GM23338 (cell line): ENCODE results near the gene MINK1. TPM values are rescaled to one million over a fixed set of nuclear protein-coding genes. Genes with fewer than 3 reads are reported as not detected.

ENCODE experiments used
- ATAC-seq: fragments of 200-7000 bp; cut with Tn5 transposase; 3 replicates; pipeline ENCODE4 v1.9.1; 2020
- DNase-seq: peaks from one replicate; pipeline ENCODE4 v3.0.0-alpha.2; 2015; ENCODE audit warnings: low spot score
- H2AFZ ChIP-seq: fragments of 200-600 bp; sonication (generic); 2 replicates; pipeline ENCODE4 v1.8.0; 2016; ENCODE audit warnings: antibody characterized with exemption, mild to moderate bottlenecking, moderate library complexity
- H3F3A ChIP-seq: fragments of 200-600 bp; sonication (generic); replicated peaks from 2 replicates; pipeline ENCODE4 v1.8.0; 2017; ENCODE audit warnings: antibody characterized with exemption, mixed run types, low read depth
- H3K27ac ChIP-seq: fragments of 200-600 bp; sonication (generic); 2 replicates; pipeline ENCODE4 v1.6.1; 2016; ENCODE audit warnings: low read depth
- H3K27me3 ChIP-seq: fragments of 200-600 bp; sonication (generic); 2 replicates; pipeline ENCODE4 v1.8.0; 2016; ENCODE audit warnings: mild to moderate bottlenecking, mixed run types, moderate library complexity; ENCODE audit not compliant: insufficient read depth
- H3K36me3 ChIP-seq: fragments of 200-600 bp; sonication (generic); 2 replicates; pipeline ENCODE4 v1.8.0; 2016; ENCODE audit warnings: mild to moderate bottlenecking; ENCODE audit not compliant: insufficient read depth
- H3K4me1 ChIP-seq: fragments of 200-600 bp; sonication (generic); 2 replicates; pipeline ENCODE4 v1.8.0; 2016; ENCODE audit warnings: mild to moderate bottlenecking, moderate library complexity; ENCODE audit not compliant: insufficient read depth
- H3K4me2 ChIP-seq: fragments of 200-600 bp; sonication (generic); 2 replicates; pipeline ENCODE4 v1.7.1; 2017; ENCODE audit warnings: mixed run types
- H3K4me3 ChIP-seq: fragments of 200-600 bp; sonication (generic); 2 replicates; pipeline ENCODE4 v1.6.1; 2016; ENCODE audit warnings: mixed run types
- H3K79me2 ChIP-seq: fragments of 200-600 bp; sonication (generic); replicated peaks from 2 replicates; pipeline ENCODE4 v1.8.0; 2017; ENCODE audit warnings: mild to moderate bottlenecking; ENCODE audit not compliant: insufficient read depth
- H3K9me2 ChIP-seq: fragments of 200-600 bp; sonication (generic); 2 replicates; pipeline ENCODE4 v1.8.0; 2017; ENCODE audit not compliant: insufficient read depth
- H4K20me1 ChIP-seq: fragments of 200-600 bp; sonication (generic); replicated peaks from 2 replicates; pipeline ENCODE4 v1.8.0; 2017; ENCODE audit warnings: mild to moderate bottlenecking; ENCODE audit not compliant: insufficient read depth
- H3K27ac Mint-ChIP-seq: 2 replicates; pipeline ENCODE4 v1.8.0; 2020; ENCODE audit warnings: inconsistent platforms, mild to moderate bottlenecking, moderate library complexity, mixed read lengths
- H3K27me3 Mint-ChIP-seq: 3 replicates; pipeline ENCODE4 v1.8.0; 2022; ENCODE audit warnings: low read depth, mild to moderate bottlenecking, moderate library complexity, mixed read lengths, inconsistent platforms; ENCODE audit not compliant: insufficient read depth, poor library complexity
- H3K36me3 Mint-ChIP-seq: 3 replicates; pipeline ENCODE4 v1.8.0; 2021; ENCODE audit warnings: low read depth, mild to moderate bottlenecking, inconsistent platforms, moderate library complexity, mixed read lengths
- H3K4me1 Mint-ChIP-seq: 3 replicates; pipeline ENCODE4 v1.8.0; 2020; ENCODE audit warnings: mild to moderate bottlenecking, inconsistent platforms, mixed read lengths
- H3K4me3 Mint-ChIP-seq: 3 replicates; pipeline ENCODE4 v1.8.0; 2021; ENCODE audit warnings: moderate library complexity, mild to moderate bottlenecking, inconsistent platforms, mixed read lengths
- H3K9me3 Mint-ChIP-seq: 3 replicates; pipeline ENCODE4 v1.8.0; 2020; ENCODE audit warnings: moderate library complexity, mild to moderate bottlenecking, inconsistent platforms, mixed read lengths
- CREB1 ChIP-seq: fragments of 250-450 bp; sonication (Bioruptor Pico); IDR thresholded peaks from 2 replicates; pipeline ENCODE4 v1.5.0; 2020; ENCODE audit warnings: low read depth, mild to moderate bottlenecking, moderate library complexity
- EZH2 ChIP-seq: fragments of 200-600 bp; sonication (generic); IDR thresholded peaks from one replicate; pipeline ENCODE4 v1.8.0; 2017; ENCODE audit warnings: antibody characterized with exemption, mild to moderate bottlenecking, low read depth; ENCODE audit not compliant: unreplicated experiment
- EZH2phosphoT487 ChIP-seq: fragments of 200-600 bp; sonication (generic); IDR thresholded peaks from one replicate; pipeline ENCODE4 v1.8.1; 2018; ENCODE audit warnings: antibody characterized with exemption; ENCODE audit not compliant: unreplicated experiment
- JUNB ChIP-seq: IDR thresholded peaks from one replicate; pipeline ENCODE4 v1.6.1; 2016; ENCODE audit warnings: antibody characterized with exemption; ENCODE audit not compliant: unreplicated experiment
- NANOG ChIP-seq: IDR thresholded peaks from 2 replicates; pipeline ENCODE4 v1.6.1; 2016; ENCODE audit warnings: antibody characterized with exemption, borderline replicate concordance
- POLR2AphosphoS5 ChIP-seq: IDR thresholded peaks from 2 replicates; pipeline ENCODE4 v1.6.1; 2016; ENCODE audit warnings: antibody characterized with exemption, low read depth
- STAT1 ChIP-seq: IDR thresholded peaks from one replicate; pipeline ENCODE4 v1.6.1; 2016; ENCODE audit warnings: antibody characterized with exemption; ENCODE audit not compliant: unreplicated experiment
- ZNF114 ChIP-seq: fragments of 250-450 bp; sonication (Bioruptor Pico); IDR thresholded peaks from 2 replicates; pipeline ENCODE4 v1.5.0; 2020; ENCODE audit warnings: mild to moderate bottlenecking, moderate library complexity
- ZNF331 ChIP-seq: fragments of 250-450 bp; sonication (Bioruptor Pico); IDR thresholded peaks from 2 replicates; pipeline ENCODE4 v1.5.0; 2020; ENCODE audit warnings: low read depth, mild to moderate bottlenecking, moderate library complexity
- polyA plus RNA-seq: library from polyadenylated mRNA; unstranded; fragments of >200 nt; fragmentation: Nextera tagmentation; extraction: Ambion mirVana; gene quantifications from 2 replicates; pipeline ENCODE4 v1.2.1, GENCODE V29; 2016
- total RNA-seq: library from RNA; depleted of rRNA; stranded (reverse); fragments of >200 nt; shearing (Covaris generic); gene quantifications from 2 replicates; pipeline ENCODE4 v1.2.3, GENCODE V29; 2014
- TF ChIP-seq, protein P1 (sequence below): IDR thresholded peaks from 2 replicates; pipeline ENCODE4 v1.6.1; 2016; ENCODE audit warnings: antibody characterized with exemption
- TF ChIP-seq, protein P2 (sequence below): IDR thresholded peaks from one replicate; pipeline ENCODE4 v1.6.1; 2018; ENCODE audit warnings: antibody characterized with exemption; ENCODE audit not compliant: unreplicated experiment

MINK1 gene
- total and polyA plus RNA-seq, 2 experiments from 2014 or later = 17.3 to 54.9 TPM

DNA sequence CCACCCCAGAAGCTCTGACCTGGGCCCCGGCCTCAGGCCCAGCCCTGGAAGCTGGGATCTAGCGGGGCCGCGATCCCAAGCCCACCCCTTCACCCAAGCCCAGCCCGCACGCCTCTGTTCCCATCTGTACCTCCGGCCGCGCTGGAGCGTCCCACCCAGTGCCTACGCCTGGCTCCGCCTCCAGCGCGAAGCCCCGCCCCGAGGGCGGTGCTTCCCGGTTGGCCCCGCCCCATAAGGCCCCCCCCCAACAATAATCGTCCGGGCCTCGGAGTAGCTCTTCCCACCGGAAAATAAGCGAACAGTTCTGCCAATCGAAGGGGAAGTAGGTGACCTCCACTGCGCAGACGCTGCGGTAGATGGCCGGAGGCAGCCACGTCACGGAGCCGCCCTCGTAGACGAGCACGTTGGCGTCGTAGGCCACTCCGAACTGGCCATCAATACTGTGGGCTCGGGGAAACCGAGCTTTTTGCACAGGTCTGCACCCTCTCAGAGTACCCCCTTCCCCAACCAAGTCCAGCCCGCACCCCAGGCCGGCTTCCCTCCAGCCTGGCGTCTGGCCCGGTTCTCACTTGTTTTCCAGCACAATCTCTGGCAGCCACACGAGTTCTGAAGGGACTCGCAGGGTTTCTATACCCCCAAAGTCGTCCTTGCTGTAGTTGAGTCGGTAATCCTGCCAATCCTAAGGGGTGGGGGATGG lies 68.7 kb downstream of the MINK1 start:
- H3K4me3 Mint-ChIP-seq = peak overlapping the region; percentile 85; the same call in 2 of the 3 replicates
- no peaks in the 10 kb centered on the region for H3K79me2 ChIP-seq
- H3K27me3 Mint-ChIP-seq = peaks cover 25% of the 10 kb centered on the region
- no peaks in the 10 kb centered on the region; the same call in 1 of the 2 replicates for H3K36me3 ChIP-seq
- H3K9me3 Mint-ChIP-seq = no peaks in the 10 kb centered on the region
- TF ChIP-seq, protein P1, sequence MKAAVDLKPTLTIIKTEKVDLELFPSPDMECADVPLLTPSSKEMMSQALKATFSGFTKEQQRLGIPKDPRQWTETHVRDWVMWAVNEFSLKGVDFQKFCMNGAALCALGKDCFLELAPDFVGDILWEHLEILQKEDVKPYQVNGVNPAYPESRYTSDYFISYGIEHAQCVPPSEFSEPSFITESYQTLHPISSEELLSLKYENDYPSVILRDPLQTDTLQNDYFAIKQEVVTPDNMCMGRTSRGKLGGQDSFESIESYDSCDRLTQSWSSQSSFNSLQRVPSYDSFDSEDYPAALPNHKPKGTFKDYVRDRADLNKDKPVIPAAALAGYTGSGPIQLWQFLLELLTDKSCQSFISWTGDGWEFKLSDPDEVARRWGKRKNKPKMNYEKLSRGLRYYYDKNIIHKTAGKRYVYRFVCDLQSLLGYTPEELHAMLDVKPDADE = no peak
- H3K4me2 ChIP-seq = peak overlapping the region; percentile 95; the same call in 1 of the 2 replicates
- H3K4me1 ChIP-seq = 0 out of 2 replicates have a peak, but pooled peaks cover 5% of the 10 kb centered on the region
- H4K20me1 ChIP-seq = no peaks in the 10 kb centered on the region
- peak; percentile 7 for ATAC-seq
- no peak overlapping the region for H3K27ac Mint-ChIP-seq
- H3F3A ChIP-seq = peaks cover 31% of the 10 kb centered on the region
- H3K27me3 ChIP-seq = peaks cover 9% of the 10 kb centered on the region
- DNase-seq = no peak
- peak overlapping the region; percentile 77; the same call in 1 of the 2 replicates for H3K4me3 ChIP-seq
- H3K27ac ChIP-seq = no peak overlapping the region
- H3K36me3 Mint-ChIP-seq = no peaks in the 10 kb centered on the region; the same call in 2 of the 3 replicates
- H3K4me1 Mint-ChIP-seq = peaks cover 20% of the 10 kb centered on the region
- H3K9me2 ChIP-seq = no peaks in the 10 kb centered on the region
- H2AFZ ChIP-seq = no peak overlapping the region

DNA sequence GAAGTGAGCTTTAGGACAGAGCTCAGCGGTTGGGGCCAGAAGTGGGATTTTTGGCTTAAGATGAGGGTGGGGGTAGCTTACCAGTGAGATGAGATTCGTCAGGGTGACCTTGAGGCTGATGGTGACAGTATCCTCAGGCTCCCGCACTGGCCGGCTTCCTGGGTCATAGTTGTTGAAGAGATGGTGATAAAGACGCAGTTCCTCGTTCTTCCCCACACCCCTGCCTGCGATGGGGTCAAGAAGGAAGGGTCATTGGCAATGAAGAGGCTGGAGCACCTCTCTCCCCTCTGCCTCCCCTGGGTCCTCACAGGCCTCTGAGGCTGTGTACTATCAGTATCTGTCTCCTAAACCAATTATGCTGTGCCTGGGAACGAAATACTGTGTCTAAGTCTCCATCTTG lies 69.4 kb downstream of the MINK1 start:
- Histone ChIP-seq H3K4me2 (no peak overlapping the region), H3K4me1 (0 out of 2 replicates have a peak, but pooled peaks cover 5% of the 10 kb centered on the region), H3K27ac (no peak overlapping the region), H4K20me1 (no peaks in the 10 kb centered on the region), H3K36me3 (no peaks in the 10 kb centered on the region; the same call in 1 of the 2 replicates), H3F3A (peaks cover 29% of the 10 kb centered on the region), H3K27me3 (peaks cover 9% of the 10 kb centered on the region), H3K4me3 (no peak overlapping the region), H3K79me2 (no peaks in the 10 kb centered on the region), H2AFZ (no peak overlapping the region), H3K9me2 (no peaks in the 10 kb centered on the region)
- Mint-ChIP-seq H3K27ac (no peak overlapping the region), H3K4me3 (no peak overlapping the region; the same call in 2 of the 3 replicates), H3K36me3 (no peaks in the 10 kb centered on the region), H3K27me3 (peaks cover 25% of the 10 kb centered on the region), H3K9me3 (no peaks in the 10 kb centered on the region), H3K4me1 (peaks cover 15% of the 10 kb centered on the region)
- DNase-seq (no peak), ATAC-seq (no peak)
- TF ChIP-seq JUNB (no peak), STAT1 (no peak), CREB1 (CRISPR knock-in tag) (no peak), EZH2 (no peak), EZH2phosphoT487 (no peak), NANOG (no peak), ZNF331 (CRISPR knock-in tag) (no peak), ZNF114 (CRISPR knock-in tag) (no peak), POLR2AphosphoS5 (no peak)
- TF ChIP-seq, protein P2, sequence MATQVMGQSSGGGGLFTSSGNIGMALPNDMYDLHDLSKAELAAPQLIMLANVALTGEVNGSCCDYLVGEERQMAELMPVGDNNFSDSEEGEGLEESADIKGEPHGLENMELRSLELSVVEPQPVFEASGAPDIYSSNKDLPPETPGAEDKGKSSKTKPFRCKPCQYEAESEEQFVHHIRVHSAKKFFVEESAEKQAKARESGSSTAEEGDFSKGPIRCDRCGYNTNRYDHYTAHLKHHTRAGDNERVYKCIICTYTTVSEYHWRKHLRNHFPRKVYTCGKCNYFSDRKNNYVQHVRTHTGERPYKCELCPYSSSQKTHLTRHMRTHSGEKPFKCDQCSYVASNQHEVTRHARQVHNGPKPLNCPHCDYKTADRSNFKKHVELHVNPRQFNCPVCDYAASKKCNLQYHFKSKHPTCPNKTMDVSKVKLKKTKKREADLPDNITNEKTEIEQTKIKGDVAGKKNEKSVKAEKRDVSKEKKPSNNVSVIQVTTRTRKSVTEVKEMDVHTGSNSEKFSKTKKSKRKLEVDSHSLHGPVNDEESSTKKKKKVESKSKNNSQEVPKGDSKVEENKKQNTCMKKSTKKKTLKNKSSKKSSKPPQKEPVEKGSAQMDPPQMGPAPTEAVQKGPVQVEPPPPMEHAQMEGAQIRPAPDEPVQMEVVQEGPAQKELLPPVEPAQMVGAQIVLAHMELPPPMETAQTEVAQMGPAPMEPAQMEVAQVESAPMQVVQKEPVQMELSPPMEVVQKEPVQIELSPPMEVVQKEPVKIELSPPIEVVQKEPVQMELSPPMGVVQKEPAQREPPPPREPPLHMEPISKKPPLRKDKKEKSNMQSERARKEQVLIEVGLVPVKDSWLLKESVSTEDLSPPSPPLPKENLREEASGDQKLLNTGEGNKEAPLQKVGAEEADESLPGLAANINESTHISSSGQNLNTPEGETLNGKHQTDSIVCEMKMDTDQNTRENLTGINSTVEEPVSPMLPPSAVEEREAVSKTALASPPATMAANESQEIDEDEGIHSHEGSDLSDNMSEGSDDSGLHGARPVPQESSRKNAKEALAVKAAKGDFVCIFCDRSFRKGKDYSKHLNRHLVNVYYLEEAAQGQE = no peak
- TF ChIP-seq, protein P1 = no peak
